GM10266 (cell line): Measurements from ENCODE around the gene SCPEP1.

Experiments
- DNase-seq: peaks from one replicate; pipeline ENCODE4 v3.0.0; 2012; ENCODE audit errors: extremely low spot score
- CTCF ChIP-seq: IDR thresholded peaks from 2 replicates; pipeline ENCODE4 v1.5.1; 2012; ENCODE audit warnings: mild to moderate bottlenecking, low read depth; ENCODE audit not compliant: control insufficient read depth, insufficient read depth; ENCODE audit errors: missing control alignments

The SCPEP1 gene

GRCh38 chr17:56988901-56989572 is 11.1 kb downstream of the SCPEP1 start:
- no peak for TF ChIP-seq CTCF
- DNase-seq: no peak

GRCh38 chr17:56992364-56992763 is 14.4 kb downstream of the SCPEP1 start:
- no peak for TF ChIP-seq CTCF

GRCh38 chr17:56994009-56994792 is 16.3 kb downstream of the SCPEP1 start:
- TF ChIP-seq CTCF: no peak
- no peak for DNase-seq

More at GRCh38 chr17:56992364-56992763, 14.4 kb downstream of the SCPEP1 start:
- DNase-seq: no peak

- TF ChIP-seq CTCF: no peak
- DNase-seq: no peak
Measured at GRCh38 chr17:56995766-56996165, 17.8 kb downstream of the SCPEP1 start.

GRCh38 chr17:56997313-56997712 is 19.4 kb downstream of the SCPEP1 start:
- no peak for DNase-seq
- TF ChIP-seq CTCF: no peak

GRCh38 chr17:57001541-57001940 is 23.6 kb downstream of the SCPEP1 start:
- no peak for DNase-seq
- no peak for TF ChIP-seq CTCF

- no peak for TF ChIP-seq CTCF
- DNase-seq: no peak
Measured at GRCh38 chr17:57002904-57003303, 25.0 kb downstream of the SCPEP1 start.
